Activated naive CD4-positive, alpha-beta T cell treated with anti-CD3 and anti-CD28 coated beads, Interleukin-2, amount 50 U/mL, for 24 hours (primary cell): ENCODE results near the gene GJB4.
"Not testable (repeated sequence)": the region's sequence is repeated elsewhere in the genome, so short reads cannot be mapped to it uniquely, and the experiment has no call there.

ENCODE experiments used
- H3K27ac Mint-ChIP-seq: one replicate; pipeline ENCODE4 v1.8.0; 2021; ENCODE audit warnings: mild to moderate bottlenecking, mixed read lengths
- H3K27me3 Mint-ChIP-seq: one replicate; pipeline ENCODE4 v1.8.0; 2021; ENCODE audit warnings: mixed read lengths
- H3K36me3 Mint-ChIP-seq: one replicate; pipeline ENCODE4 v1.8.0; 2021; ENCODE audit warnings: mixed read lengths
- H3K4me1 Mint-ChIP-seq: one replicate; pipeline ENCODE4 v1.8.0; 2021; ENCODE audit warnings: mixed read lengths
- H3K4me3 Mint-ChIP-seq: one replicate; pipeline ENCODE4 v1.8.0; 2021; ENCODE audit warnings: mild to moderate bottlenecking, mixed read lengths
- H3K9me3 Mint-ChIP-seq: one replicate; pipeline ENCODE4 v1.8.0; 2021; ENCODE audit warnings: mixed read lengths

GJB4 gene

DNA sequence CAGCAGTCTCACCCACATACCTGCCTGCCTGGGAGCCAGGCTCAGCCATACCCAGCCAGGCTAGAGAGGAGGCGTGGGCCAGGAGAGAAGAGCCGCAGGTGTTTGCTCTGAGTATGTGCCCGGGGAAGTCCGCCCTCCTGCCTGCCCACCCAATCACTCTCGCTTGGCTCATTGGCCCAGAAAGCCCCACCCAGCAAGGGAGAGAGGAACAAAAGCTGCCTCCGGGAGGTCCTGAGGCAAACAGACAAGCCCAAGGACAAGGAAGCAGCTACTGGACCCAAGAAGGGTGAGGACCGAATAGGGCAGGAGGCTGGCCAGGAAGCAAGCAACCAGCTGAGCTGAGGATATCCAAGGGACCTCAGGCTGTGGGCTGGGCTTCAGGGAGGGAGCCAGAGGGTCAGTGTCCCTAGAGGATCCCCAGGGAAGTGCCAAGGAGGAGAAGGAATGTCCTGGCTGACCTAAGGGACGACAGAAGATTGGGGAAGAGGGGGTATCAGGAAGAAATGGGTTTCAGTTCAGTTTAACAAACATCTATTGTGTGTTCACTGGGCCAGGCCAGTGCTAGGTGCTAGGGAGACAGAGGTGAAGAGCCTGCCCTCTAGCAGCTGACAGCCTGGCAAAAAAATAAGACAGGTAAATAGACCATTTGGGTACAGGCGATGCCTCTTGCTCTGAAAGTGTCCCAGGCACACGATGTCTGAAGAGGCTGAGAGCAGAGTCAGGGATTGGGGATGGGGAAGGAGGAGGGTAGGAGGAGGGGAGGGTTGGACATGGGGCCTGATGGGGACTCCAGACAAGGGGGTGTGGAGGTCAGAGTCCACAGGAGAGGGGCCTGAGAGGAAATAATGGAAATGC, at the start of gene GJB4:
Gene GJB4, plus strand, starts transcription at position 238 of the 855 bp plus-strand sequence. CDS start 1,515 bp downstream, outside the sequence.
- Mint-ChIP-seq H3K9me3 (no peaks in the 10 kb centered on the region), H3K4me3 (no peak within 1 kb of the TSS), H3K4me1 (no peaks in the 10 kb centered on the region), H3K27ac (no peak within 1 kb of the TSS), H3K27me3 (peaks cover 2% of the 10 kb centered on the region), H3K36me3 (no peaks in the 10 kb centered on the region)

DNA sequence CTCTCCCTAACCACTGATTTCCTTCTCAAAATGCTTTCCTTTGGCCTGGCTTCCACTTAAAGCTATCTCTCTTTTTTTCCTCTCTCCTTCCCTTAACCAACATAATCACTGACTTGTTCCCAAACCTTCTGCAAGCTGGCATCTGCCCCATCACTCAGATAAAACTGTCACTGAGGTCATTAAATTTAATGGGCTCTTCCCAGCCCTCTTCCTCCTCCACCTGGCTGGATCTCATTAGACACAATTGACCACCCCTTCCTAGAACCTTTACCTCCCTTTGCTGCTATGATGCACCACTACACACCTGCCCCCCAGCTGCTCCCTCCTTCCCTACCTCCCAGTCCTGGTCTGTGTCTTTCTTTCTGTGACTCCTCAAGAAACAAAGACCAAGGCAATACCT, 48.7 kb upstream of the GJB4 start:
- H3K27ac Mint-ChIP-seq, result no peak overlapping the region
- no peaks in the 10 kb centered on the region for H3K4me1 Mint-ChIP-seq
- H3K4me3 Mint-ChIP-seq, result no peak overlapping the region
- no peaks in the 10 kb centered on the region for H3K9me3 Mint-ChIP-seq
- H3K27me3 Mint-ChIP-seq, result peaks cover 3% of the 10 kb centered on the region
- H3K36me3 Mint-ChIP-seq, result no peaks in the 10 kb centered on the region

GRCh38 chr1:34711485-34711884, 48.1 kb upstream of the GJB4 start:
- no peaks in the 10 kb centered on the region for H3K36me3 Mint-ChIP-seq
- H3K27me3 Mint-ChIP-seq, result peaks cover 1% of the 10 kb centered on the region
- no peak overlapping the region for H3K4me3 Mint-ChIP-seq
- no peaks in the 10 kb centered on the region for H3K9me3 Mint-ChIP-seq
- H3K27ac Mint-ChIP-seq, result no peak overlapping the region
- H3K4me1 Mint-ChIP-seq, result no peaks in the 10 kb centered on the region

GRCh38 chr1:34712007-34712688, 47.4 kb upstream of the GJB4 start:
- Mint-ChIP-seq H3K36me3 (no peaks in the 10 kb centered on the region), H3K4me3 (no peak overlapping the region), H3K9me3 (no peaks in the 10 kb centered on the region), H3K27me3 (peaks cover 1% of the 10 kb centered on the region), H3K27ac (no peak overlapping the region), H3K4me1 (no peaks in the 10 kb centered on the region)

DNA sequence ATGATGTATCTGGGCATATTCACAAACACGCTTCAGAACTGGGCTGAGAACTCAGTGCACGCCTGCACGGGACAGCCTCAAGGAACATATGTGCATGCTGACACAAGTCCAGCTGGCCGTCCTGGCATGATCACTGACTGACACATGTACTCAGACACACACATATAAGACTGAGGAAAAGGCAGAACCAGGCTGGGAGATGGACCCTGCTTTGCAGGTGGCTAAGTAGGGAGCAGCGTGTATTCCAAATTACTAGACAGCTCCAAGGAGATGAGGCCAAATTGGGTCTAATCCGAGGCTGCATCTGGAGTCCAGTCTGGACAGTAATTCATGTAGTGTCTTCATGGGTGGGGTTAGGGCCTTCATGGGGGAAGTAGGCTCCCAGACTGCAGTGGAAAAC, 46.1 kb upstream of the GJB4 start:
- Mint-ChIP-seq H3K27ac (no peak overlapping the region), H3K27me3 (peaks cover 4% of the 10 kb centered on the region), H3K36me3 (no peaks in the 10 kb centered on the region), H3K9me3 (no peaks in the 10 kb centered on the region), H3K4me1 (no peaks in the 10 kb centered on the region), H3K4me3 (no peak overlapping the region)

- H3K4me1 Mint-ChIP-seq, result no peaks in the 10 kb centered on the region
- H3K36me3 Mint-ChIP-seq, result no peaks in the 10 kb centered on the region
- no peak overlapping the region for H3K27ac Mint-ChIP-seq
- no peaks in the 10 kb centered on the region for H3K9me3 Mint-ChIP-seq
- H3K4me3 Mint-ChIP-seq, result no peak overlapping the region
- peaks cover 4% of the 10 kb centered on the region for H3K27me3 Mint-ChIP-seq
These were observed 45.2 kb upstream of the GJB4 start for GRCh38 chr1:34714386-34714785.

DNA sequence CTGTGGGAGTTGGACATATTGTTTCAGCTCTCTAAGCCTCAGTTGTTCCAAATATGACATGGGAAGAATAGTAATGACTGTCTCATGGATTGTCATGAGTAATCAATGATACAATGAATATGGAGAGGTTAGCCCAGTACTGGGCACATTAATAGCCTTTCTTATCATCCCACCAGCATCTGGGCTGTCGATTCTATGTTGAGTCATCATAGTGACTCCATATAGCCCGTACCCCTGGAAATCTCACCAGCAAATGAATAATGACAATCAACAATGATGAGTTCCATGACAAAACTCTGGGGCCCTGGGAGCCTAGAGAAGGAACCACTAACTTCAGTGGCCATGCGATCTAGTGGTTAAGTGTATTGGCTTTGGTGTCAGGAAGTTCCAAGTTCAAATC, 44.4 kb upstream of the GJB4 start:
- H3K4me1 Mint-ChIP-seq, result no peaks in the 10 kb centered on the region
- H3K27me3 Mint-ChIP-seq, result peaks cover 5% of the 10 kb centered on the region
- H3K27ac Mint-ChIP-seq, result no peak overlapping the region
- no peak overlapping the region for H3K4me3 Mint-ChIP-seq
- no peaks in the 10 kb centered on the region for H3K36me3 Mint-ChIP-seq
- no peaks in the 10 kb centered on the region for H3K9me3 Mint-ChIP-seq

DNA sequence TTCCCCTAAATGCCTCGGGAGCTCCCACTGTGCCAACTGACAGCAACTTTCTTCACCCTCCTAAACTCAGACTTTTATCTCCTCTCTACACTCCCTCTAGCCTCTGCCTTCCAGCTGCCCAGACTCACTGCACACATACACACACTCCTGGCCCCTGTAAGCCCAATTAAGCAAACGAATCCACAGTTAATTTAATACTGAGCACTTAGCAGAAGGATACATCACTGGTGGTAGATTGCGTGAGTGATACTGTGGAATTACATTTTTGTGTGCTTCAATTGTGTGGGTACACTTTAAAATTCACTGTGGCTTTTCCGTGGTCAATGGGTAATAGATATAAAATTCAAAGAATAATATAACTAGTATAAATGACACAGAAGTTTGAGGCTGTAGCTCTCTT, 38.3 kb upstream of the GJB4 start:
- Mint-ChIP-seq H3K9me3 (no peaks in the 10 kb centered on the region), H3K4me1 (no peaks in the 10 kb centered on the region), H3K27ac (no peak overlapping the region), H3K4me3 (no peak overlapping the region), H3K36me3 (no peaks in the 10 kb centered on the region), H3K27me3 (peaks cover 26% of the 10 kb centered on the region)

GRCh38 chr1:34721646-34722355, 37.7 kb upstream of the GJB4 start:
- H3K27me3 Mint-ChIP-seq, result peaks cover 26% of the 10 kb centered on the region
- no peaks in the 10 kb centered on the region for H3K9me3 Mint-ChIP-seq
- H3K4me3 Mint-ChIP-seq, result no peak overlapping the region
- H3K36me3 Mint-ChIP-seq, result no peaks in the 10 kb centered on the region
- no peak overlapping the region for H3K27ac Mint-ChIP-seq
- no peaks in the 10 kb centered on the region for H3K4me1 Mint-ChIP-seq

- H3K9me3 Mint-ChIP-seq, result no peaks in the 10 kb centered on the region
- H3K27ac Mint-ChIP-seq, result no peak overlapping the region
- H3K27me3 Mint-ChIP-seq, result peaks cover 18% of the 10 kb centered on the region
- H3K4me3 Mint-ChIP-seq, result no peak overlapping the region
- H3K4me1 Mint-ChIP-seq, result no peaks in the 10 kb centered on the region
- no peaks in the 10 kb centered on the region for H3K36me3 Mint-ChIP-seq
These were observed 32.7 kb upstream of the GJB4 start for GRCh38 chr1:34726861-34727260.

GRCh38 chr1:34730485-34730884, 29.1 kb upstream of the GJB4 start:
- no peak overlapping the region for H3K27ac Mint-ChIP-seq
- H3K4me3 Mint-ChIP-seq, result no peak overlapping the region
- H3K9me3 Mint-ChIP-seq, result no peaks in the 10 kb centered on the region
- no peaks in the 10 kb centered on the region for H3K36me3 Mint-ChIP-seq
- peaks cover 7% of the 10 kb centered on the region for H3K27me3 Mint-ChIP-seq
- no peaks in the 10 kb centered on the region for H3K4me1 Mint-ChIP-seq

- not testable (repeated sequence) for H3K9me3 Mint-ChIP-seq, H3K27ac Mint-ChIP-seq, H3K4me1 Mint-ChIP-seq
These were observed 26.7 kb upstream of the GJB4 start for GRCh38 chr1:34732831-34733230.

GRCh38 chr1:34736692-34737091, 22.8 kb upstream of the GJB4 start:
- Mint-ChIP-seq H3K36me3 (no peaks in the 10 kb centered on the region), H3K27ac (no peak overlapping the region), H3K9me3 (no peaks in the 10 kb centered on the region)

More at GRCh38 chr1:34732831-34733230, 26.7 kb upstream of the GJB4 start:
- not testable (repeated sequence) for H3K27me3 Mint-ChIP-seq, H3K4me3 Mint-ChIP-seq, H3K36me3 Mint-ChIP-seq

GRCh38 chr1:34737236-34737635, 22.3 kb upstream of the GJB4 start:
- not testable (repeated sequence) for H3K4me1 Mint-ChIP-seq, H3K4me3 Mint-ChIP-seq, H3K27me3 Mint-ChIP-seq, H3K9me3 Mint-ChIP-seq, H3K36me3 Mint-ChIP-seq, H3K27ac Mint-ChIP-seq

More at GRCh38 chr1:34736692-34737091, 22.8 kb upstream of the GJB4 start:
- Mint-ChIP-seq H3K4me3 (no peak overlapping the region), H3K27me3 (no peaks in the 10 kb centered on the region), H3K4me1 (no peaks in the 10 kb centered on the region)

- Mint-ChIP-seq H3K27me3 (no peaks in the 10 kb centered on the region), H3K4me1 (no peaks in the 10 kb centered on the region), H3K27ac (no peak overlapping the region)
These were observed 19.9 kb upstream of the GJB4 start for GRCh38 chr1:34739613-34740012.

More at GRCh38 chr1:34739613-34740012, 19.9 kb upstream of the GJB4 start:
- Mint-ChIP-seq H3K4me3 (no peak overlapping the region), H3K36me3 (no peaks in the 10 kb centered on the region), H3K9me3 (no peaks in the 10 kb centered on the region)
